ENCODE data around the gene SURF2. TPM values are rescaled to one million over a fixed set of nuclear protein-coding genes. Genes with fewer than 3 reads are reported as not detected.

Gene SURF2
- total RNA-seq, 1 experiment from 2014 or later = 18.1 TPM

GRCh38 chr9:133344071-133344470 lies 12.3 kb upstream of the SURF2 start:
- no TSS peak for BruUV-seq (replicated peaks)
- H3K79me2 ChIP-seq (ENCODE audit: low read depth) = peaks cover 38% of the 10 kb centered on the region
- intact Hi-C loops (cut with micrococcal nuclease; ENCODE audit: unreplicated experiment) = no loop called here
- H4K20me1 ChIP-seq (ENCODE audit: insufficient read depth) = peaks cover 15% of the 10 kb centered on the region
- H3K4me2 ChIP-seq = no peak overlapping the region
- peaks cover 11% of the 10 kb centered on the region for H3F3A ChIP-seq (ENCODE audit: insufficient read depth, low read depth)
- H3K36me3 ChIP-seq (ENCODE audit: low read depth) = peaks cover 7% of the 10 kb centered on the region
- no peaks in the 10 kb centered on the region for H3K9me3 ChIP-seq (ENCODE audit: insufficient read depth, low read depth)
- POLR2A ChIA-PET (ENCODE audit: unreplicated experiment) = interaction anchor here (0.5 kb wide), 1 partner anchor 8 kb away, joined by 3 read pairs; no protein-coding TSS in a partner anchor
- H3K27ac ChIP-seq = no peak overlapping the region
- TF ChIP-seq CTCF (conservative IDR thresholded peaks at IDR 0.05) = no peak
- TF ChIP-seq EZH2 (IDR thresholded peaks at IDR 0.05; ENCODE audit: low read depth) = no peak
- no peak overlapping the region for H2AFZ ChIP-seq
- H3K4me1 ChIP-seq (replicated peaks; ENCODE audit: insufficient read depth) = peaks cover 6% of the 10 kb centered on the region; the same call in 1 of the 2 replicates
- no peaks in the 10 kb centered on the region for H3K27me3 ChIP-seq (ENCODE audit: insufficient read depth, low read depth)
- H3K9me2 ChIP-seq (ENCODE audit: insufficient read depth) = no peaks in the 10 kb centered on the region
- CTCF ChIA-PET = no interaction called here
- no peak for DNase-seq
- H3K4me3 ChIP-seq = no peak overlapping the region

- TF ChIP-seq EZH2 (IDR thresholded peaks at IDR 0.05; ENCODE audit: low read depth) (no peak), CTCF (conservative IDR thresholded peaks at IDR 0.05) (no peak)
- no TSS peak for BruUV-seq (replicated peaks)
- no peak for DNase-seq
- Histone ChIP-seq H3K27me3 (ENCODE audit: insufficient read depth, low read depth) (no peaks in the 10 kb centered on the region), H3K36me3 (ENCODE audit: low read depth) (peaks cover 16% of the 10 kb centered on the region), H3K9me3 (ENCODE audit: insufficient read depth, low read depth) (no peaks in the 10 kb centered on the region), H3K79me2 (ENCODE audit: low read depth) (peaks cover 47% of the 10 kb centered on the region), H2AFZ (no peak overlapping the region), H3K4me3 (no peak overlapping the region), H4K20me1 (ENCODE audit: insufficient read depth) (peaks cover 24% of the 10 kb centered on the region), H3K4me1 (replicated peaks; ENCODE audit: insufficient read depth) (peaks cover 15% of the 10 kb centered on the region), H3K27ac (no peak overlapping the region), H3F3A (ENCODE audit: insufficient read depth, low read depth) (peaks cover 20% of the 10 kb centered on the region), H3K4me2 (no peak overlapping the region), H3K9me2 (ENCODE audit: insufficient read depth) (no peaks in the 10 kb centered on the region)
- intact Hi-C loops (cut with micrococcal nuclease; ENCODE audit: unreplicated experiment) = no loop called here
- CTCF ChIA-PET = no interaction called here
- POLR2A ChIA-PET (ENCODE audit: unreplicated experiment) = no interaction called here
These were observed 11.4 kb upstream of the SURF2 start for GRCh38 chr9:133344979-133345378.

- BruUV-seq (replicated peaks) = no TSS peak
- no peak overlapping the region for H3K27ac ChIP-seq
- H3K9me3 ChIP-seq (ENCODE audit: insufficient read depth, low read depth) = no peaks in the 10 kb centered on the region
- H3K4me3 ChIP-seq = no peak overlapping the region
- intact Hi-C loops (cut with micrococcal nuclease; ENCODE audit: unreplicated experiment) = no loop called here
- no peaks in the 10 kb centered on the region for H3K27me3 ChIP-seq (ENCODE audit: insufficient read depth, low read depth)
- H3K9me2 ChIP-seq (ENCODE audit: insufficient read depth) = no peaks in the 10 kb centered on the region
- peaks cover 23% of the 10 kb centered on the region for H3K36me3 ChIP-seq (ENCODE audit: low read depth)
- DNase-seq = no peak
- ChIA-PET CTCF (no interaction called here), POLR2A (ENCODE audit: unreplicated experiment) (no interaction called here)
- no peak for TF ChIP-seq CTCF (conservative IDR thresholded peaks at IDR 0.05)
- no peak for TF ChIP-seq EZH2 (IDR thresholded peaks at IDR 0.05; ENCODE audit: low read depth)
- no peak overlapping the region for H2AFZ ChIP-seq
- H3F3A ChIP-seq (ENCODE audit: insufficient read depth, low read depth) = peaks cover 26% of the 10 kb centered on the region
- peaks cover 17% of the 10 kb centered on the region for H3K4me1 ChIP-seq (replicated peaks; ENCODE audit: insufficient read depth)
- peaks cover 30% of the 10 kb centered on the region for H4K20me1 ChIP-seq (ENCODE audit: insufficient read depth)
- no peak overlapping the region for H3K4me2 ChIP-seq
- peaks cover 53% of the 10 kb centered on the region for H3K79me2 ChIP-seq (ENCODE audit: low read depth)
These were observed 10.8 kb upstream of the SURF2 start for GRCh38 chr9:133345596-133345995.
